GDM1 (cell line): ENCODE data around the gene APBA2.

Experiments
- DNase-seq: peaks from one replicate; lab custom pipeline; 2025; lab: John Stamatoyannopoulos, UW

Gene APBA2

GRCh38 chr15:29087521-29088285, 201.9 kb downstream of the APBA2 start:
- no peak for DNase-seq

GRCh38 chr15:29088666-29089065, 202.9 kb downstream of the APBA2 start:
- no peak for DNase-seq

GRCh38 chr15:29089731-29090616, 204.2 kb downstream of the APBA2 start:
- DNase-seq, result peak; percentile 30

GRCh38 chr15:29090617-29091466, 205.1 kb downstream of the APBA2 start:
- no peak for DNase-seq

DNA sequence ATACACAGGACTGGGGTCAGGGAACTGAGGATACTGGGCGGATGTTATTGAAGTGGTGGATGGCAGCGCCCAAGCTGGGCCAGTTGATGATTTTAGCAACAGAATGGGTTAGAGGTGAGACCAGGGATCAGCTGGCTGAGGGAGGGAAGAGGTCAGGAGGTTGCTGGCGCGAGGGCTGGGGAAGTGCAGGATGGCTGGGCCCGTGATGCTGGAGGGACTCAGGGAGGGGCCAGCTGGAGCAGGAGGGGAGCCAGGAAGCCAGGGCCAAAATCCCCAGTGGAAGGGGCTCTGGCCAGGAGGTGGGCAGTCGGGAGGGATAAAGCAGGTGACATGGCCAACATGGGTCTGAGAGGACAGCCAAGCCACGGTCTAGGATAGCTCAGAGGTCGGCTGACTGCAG, 205.9 kb downstream of the APBA2 start:
- DNase-seq, result no peak

- no peak for DNase-seq
Observed at GRCh38 chr15:29092376-29093064, 206.7 kb downstream of the APBA2 start.

DNA sequence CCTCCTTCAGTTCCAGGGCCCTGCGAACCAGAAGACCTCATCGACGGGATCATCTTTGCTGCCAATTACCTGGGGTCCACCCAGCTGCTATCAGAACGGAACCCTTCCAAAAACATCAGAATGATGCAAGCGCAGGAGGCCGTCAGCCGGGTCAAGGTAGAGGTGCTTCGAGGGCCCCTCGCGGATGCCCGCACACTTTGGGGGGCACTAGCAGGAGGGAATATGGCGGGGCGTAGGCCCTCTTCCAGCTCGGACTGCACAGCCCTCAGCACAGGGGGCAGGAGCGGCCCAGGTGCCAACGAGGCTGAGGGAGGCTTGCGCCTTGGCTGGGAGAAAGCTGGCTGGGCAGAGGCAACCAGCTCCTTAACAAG, 207.3 kb downstream of the APBA2 start:
- DNase-seq, result no peak

GRCh38 chr15:29093696-29094343, 208.0 kb downstream of the APBA2 start:
- no peak for DNase-seq

DNA sequence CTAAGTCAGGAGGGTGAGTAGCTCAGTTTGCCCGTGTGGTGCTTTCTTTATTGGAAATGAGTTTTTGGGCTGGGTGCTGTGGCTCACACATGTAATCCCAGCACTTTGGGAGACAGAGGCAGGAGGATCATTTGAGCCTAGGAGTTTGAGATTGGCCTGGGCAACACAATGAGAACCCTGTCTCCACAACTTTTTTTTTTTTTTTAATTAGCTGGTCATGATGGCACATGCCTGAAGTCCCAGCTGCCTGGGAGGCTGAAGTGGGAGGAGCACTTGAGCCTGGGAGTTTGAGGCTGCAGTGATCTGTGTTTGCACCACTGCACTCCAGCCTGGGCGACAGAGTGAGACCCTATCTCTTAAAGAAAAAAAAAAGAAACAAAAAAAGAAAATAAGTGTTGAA, 208.9 kb downstream of the APBA2 start:
- no peak for DNase-seq

DNA sequence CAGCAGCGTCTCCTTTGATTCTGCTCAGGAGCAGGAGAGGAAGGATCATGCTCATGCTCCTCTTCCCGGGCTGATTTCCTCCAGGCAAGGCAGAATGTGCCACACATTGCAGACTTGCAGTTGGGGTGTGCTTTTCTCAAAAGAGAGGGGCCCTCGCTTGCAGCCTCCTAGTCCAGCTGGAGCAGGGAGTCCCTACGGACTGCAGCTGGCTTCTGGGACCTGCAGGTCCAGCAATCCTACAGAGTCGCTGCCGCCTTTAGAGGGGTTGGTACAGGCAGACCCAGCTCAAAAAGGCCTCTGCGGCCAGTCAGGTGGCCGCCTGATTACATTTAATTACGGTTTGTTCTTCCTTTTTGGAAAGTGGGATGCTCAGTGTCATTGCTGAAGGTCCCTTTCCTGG, 210.0 kb downstream of the APBA2 start:
- no peak for DNase-seq

DNA sequence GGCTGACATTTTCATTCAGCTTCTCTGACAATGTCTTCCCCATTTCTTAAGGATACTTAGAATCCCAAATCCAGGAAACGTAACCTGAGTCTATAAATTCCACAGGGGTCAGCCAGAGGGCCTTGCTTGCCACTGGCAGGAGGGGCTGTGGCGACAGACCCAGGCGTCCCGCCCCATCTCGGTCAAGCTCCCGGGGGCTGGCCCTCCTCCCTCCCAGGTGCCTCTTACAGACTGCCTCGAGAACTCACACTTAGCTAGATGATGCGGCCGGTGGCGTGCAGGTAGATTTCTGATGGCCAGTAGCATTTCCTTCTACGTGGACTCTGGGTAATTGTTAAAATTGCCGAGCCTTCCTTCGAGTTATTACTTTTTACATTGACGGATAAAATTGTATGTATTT, 211.4 kb downstream of the APBA2 start:
- no peak for DNase-seq

GRCh38 chr15:29097971-29098370, 212.2 kb downstream of the APBA2 start:
- DNase-seq, result no peak

GRCh38 chr15:29098652-29099051, 212.9 kb downstream of the APBA2 start:
- no peak for DNase-seq

DNA sequence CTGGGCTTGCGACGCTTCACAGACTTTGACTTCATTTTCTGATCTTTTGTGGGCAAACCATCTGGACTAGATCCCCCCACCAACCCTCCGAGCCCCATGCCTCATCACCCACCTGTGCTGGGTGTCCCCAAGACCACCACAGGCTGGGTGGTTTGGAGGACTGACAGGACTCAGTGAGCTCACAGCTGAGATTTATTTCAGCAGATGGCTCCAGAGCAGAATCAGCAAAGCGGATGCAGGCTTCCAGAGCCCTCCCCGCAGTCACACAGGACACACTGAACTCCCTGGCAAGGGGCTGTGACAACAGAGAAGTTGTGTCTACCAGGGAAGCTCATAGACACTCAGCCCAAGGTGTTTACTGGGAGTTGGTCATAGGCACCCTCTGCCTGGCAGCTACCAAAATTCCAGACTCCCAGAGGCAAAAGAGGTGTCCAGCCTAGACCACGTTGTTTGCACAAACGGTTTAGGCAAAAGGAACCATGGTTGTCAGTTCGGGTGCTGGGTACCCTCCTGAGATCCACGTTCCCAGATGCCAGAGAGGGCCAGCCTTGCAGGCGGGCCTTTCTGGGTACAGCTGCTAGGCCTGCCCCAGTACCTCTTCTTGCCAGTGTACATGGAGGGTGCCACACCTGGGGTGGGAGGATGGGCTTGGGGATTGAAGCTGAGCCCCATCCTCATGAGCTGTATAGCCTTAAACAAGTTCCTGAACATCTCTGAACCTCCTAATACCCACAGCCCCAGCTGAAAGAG, 213.5 kb downstream of the APBA2 start:
- DNase-seq, result no peak

DNA sequence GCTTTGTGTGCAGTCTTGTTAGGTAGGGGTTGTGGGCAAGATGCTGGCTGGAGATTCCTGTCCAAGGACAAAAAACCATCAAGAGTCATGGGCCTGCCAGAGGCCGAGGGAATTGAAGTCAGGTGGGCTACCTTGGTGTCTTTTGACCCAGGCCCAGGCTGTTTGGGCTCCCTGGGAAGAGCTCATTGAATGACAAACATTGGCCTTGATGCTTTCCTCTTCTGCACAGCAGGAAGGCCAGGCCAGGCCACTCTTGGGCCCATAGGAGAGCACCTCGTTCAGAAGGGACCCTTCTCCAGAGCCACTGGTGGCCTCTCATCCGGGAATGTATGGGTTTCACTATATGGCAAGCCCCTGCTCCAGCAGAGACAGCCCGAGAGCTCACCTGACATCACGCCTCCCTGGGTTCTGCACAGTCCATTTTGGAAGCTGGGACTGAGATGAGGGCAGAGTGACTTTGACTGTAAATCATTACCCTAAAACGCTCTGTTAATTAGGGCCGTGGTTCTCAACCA, 214.8 kb downstream of the APBA2 start:
- no peak for DNase-seq

GRCh38 chr15:29101491-29101890, 215.7 kb downstream of the APBA2 start:
- no peak for DNase-seq

GRCh38 chr15:29102173-29102794, 216.5 kb downstream of the APBA2 start:
- DNase-seq, result peak; percentile 27

GRCh38 chr15:29102911-29103823, 217.4 kb downstream of the APBA2 start:
- no peak for DNase-seq
